ENCODE data around the gene FAM83G.
"Not testable (repeated sequence)": the region's sequence is repeated elsewhere in the genome, so short reads cannot be mapped to it uniquely, and the experiment has no call there.

The FAM83G gene

GRCh38 chr17:18965530-18966236 is 38.9 kb downstream of the FAM83G start:
- DNase-seq = no peak

GRCh38 chr17:18964550-18964949 is 40.0 kb downstream of the FAM83G start:
- DNase-seq = no peak

- no peak for DNase-seq
Measured at GRCh38 chr17:18964018-18964351, 40.6 kb downstream of the FAM83G start.

- DNase-seq = no peak
Measured at GRCh38 chr17:18963126-18964017, 41.2 kb downstream of the FAM83G start.

- no peak for DNase-seq
Measured at GRCh38 chr17:18962494-18962815, 42.1 kb downstream of the FAM83G start.

- DNase-seq = no peak
Measured at GRCh38 chr17:18961634-18962493, 42.7 kb downstream of the FAM83G start.

GRCh38 chr17:18960803-18961511 is 43.6 kb downstream of the FAM83G start:
- DNase-seq = peak; percentile 38 to 70

- DNase-seq = no peak
Measured at GRCh38 chr17:18960241-18960665, 44.3 kb downstream of the FAM83G start.

- no peak for DNase-seq
Measured at GRCh38 chr17:18959845-18960240, 44.7 kb downstream of the FAM83G start.

- no peak for DNase-seq
Measured at GRCh38 chr17:18959071-18959844, 45.3 kb downstream of the FAM83G start.

GRCh38 chr17:18958611-18959010 is 46.0 kb downstream of the FAM83G start:
- no peak for DNase-seq

GRCh38 chr17:18957831-18958230 is 46.7 kb downstream of the FAM83G start:
- no peak for DNase-seq

- no peak for DNase-seq
Measured at GRCh38 chr17:18956581-18956980, 48.0 kb downstream of the FAM83G start.

GRCh38 chr17:18956021-18956420 is 48.5 kb downstream of the FAM83G start:
- DNase-seq = not testable (repeated sequence)

- DNase-seq = no peak
Measured at GRCh38 chr17:18955009-18955408, 49.6 kb downstream of the FAM83G start.

- DNase-seq = no peak
Measured at GRCh38 chr17:18954321-18954720, 50.2 kb downstream of the FAM83G start.

- no peak for DNase-seq
Measured at GRCh38 chr17:18953231-18953728, 51.3 kb downstream of the FAM83G start.

GRCh38 chr17:18951941-18952842 is 52.4 kb downstream of the FAM83G start, which contains the start of gene SLC5A10:
Gene SLC5A10 (plus strand): TSS chr17:18952165. CDS start chr17:18952206, 41 bp downstream.
- DNase-seq = no peak

GRCh38 chr17:18950944-18951905 is 53.3 kb downstream of the FAM83G start:
- DNase-seq = no peak

All from NCI-H524 (cell line).